PC-3 (cell line): ENCODE measurements around the gene LPCAT1.

Source experiments
- CTCF ChIP-seq: fragments of 300-600 bp; sonication (generic); conservative IDR thresholded peaks from 2 replicates; pipeline ENCODE4 v1.5.1; 2017; ENCODE audit warnings: antibody characterized with exemption, low read depth, mild to moderate bottlenecking, low read length
- EZH2 ChIP-seq: fragments of 300-600 bp; sonication (generic); IDR thresholded peaks from one replicate; pipeline ENCODE4 v1.6.1; 2017; ENCODE audit warnings: antibody characterized with exemption, mild to moderate bottlenecking, low read length; ENCODE audit not compliant: unreplicated experiment

GRCh38 chr5:1510631-1511030, 13.1 kb downstream of the LPCAT1 start:
- TF ChIP-seq CTCF: no peak
- no peak for TF ChIP-seq EZH2
